Activated T-cell treated with anti-CD3 and anti-CD28 coated beads for 1 hour (primary cell): Measurements from ENCODE around the gene TTLL3.
A peak's percentile ranks its signal among the peaks of the same experiment; 100 is the strongest.

Experiments
- DNase-seq: peaks from one replicate; pipeline ENCODE4 v3.0.0-alpha.2; 2020; ENCODE audit warnings: low read depth

TTLL3 gene

GRCh38 chr3:9806688-9807589 lies 3.1 kb upstream of the TTLL3 start:
- no peak for DNase-seq

GRCh38 chr3:9807981-9808344 lies 2.1 kb upstream of the TTLL3 start:
- no peak for DNase-seq

GRCh38 chr3:9808345-9809037 lies 1.6 kb upstream of the TTLL3 start:
- DNase-seq = peak; percentile 45

- no peak for DNase-seq
These were observed 835 bp upstream of the TTLL3 start for GRCh38 chr3:9809239-9809614.

GRCh38 chr3:9810433-9810770 lies 340 bp downstream of the TTLL3 start:
- DNase-seq = no peak

GRCh38 chr3:9810846-9811245 lies 784 bp downstream of the TTLL3 start:
- DNase-seq = no peak

- DNase-seq = no peak
These were observed 2.9 kb downstream of the TTLL3 start for GRCh38 chr3:9812870-9813483.

- no peak for DNase-seq
These were observed 5.9 kb downstream of the TTLL3 start for GRCh38 chr3:9815986-9816385.

GRCh38 chr3:9817436-9817835 lies 7.4 kb downstream of the TTLL3 start:
- no peak for DNase-seq

- DNase-seq = no peak
These were observed 8.7 kb downstream of the TTLL3 start for GRCh38 chr3:9818666-9819335.

- DNase-seq = no peak
These were observed 10.5 kb downstream of the TTLL3 start for GRCh38 chr3:9820543-9820942.

GRCh38 chr3:9820946-9821345 lies 10.9 kb downstream of the TTLL3 start:
- DNase-seq = no peak

- no peak for DNase-seq
These were observed 15.5 kb downstream of the TTLL3 start for GRCh38 chr3:9825451-9826040.

- DNase-seq = no peak
These were observed 16.9 kb downstream of the TTLL3 start for GRCh38 chr3:9826815-9827573.

GRCh38 chr3:9828801-9829755 lies 19.0 kb downstream of the TTLL3 start:
- DNase-seq = no peak

GRCh38 chr3:9831253-9831652 lies 21.2 kb downstream of the TTLL3 start:
- DNase-seq = no peak

- DNase-seq = no peak
These were observed 23.0 kb downstream of the TTLL3 start for GRCh38 chr3:9833078-9833477.

GRCh38 chr3:9834520-9835380 lies 24.7 kb downstream of the TTLL3 start:
- no peak for DNase-seq
